Sigmoid colon (tissue), 7 donors: ENCODE data around the gene PTPRU. TPM values are rescaled to one million over a fixed set of nuclear protein-coding genes. Genes with fewer than 3 reads are reported as not detected.

ENCODE experiments used
- DNase-seq: peaks from one replicate; pipeline ENCODE4 v3.0.0-alpha.2; 2019
- H3K27ac ChIP-seq, 4 donors: fragments of 200-600 bp; sonication (generic); one replicate each; pipeline ENCODE4 v1.5.1; 2016 to 2019; ENCODE audit warnings: mild to moderate bottlenecking in 1 of 4
- H3K27me3 ChIP-seq, 3 donors: fragments of 200-600 bp; sonication (generic); one replicate each; pipeline ENCODE4 v1.5.1; 2019; ENCODE audit warnings: mild to moderate bottlenecking in 1 of 3
- H3K36me3 ChIP-seq, 4 donors: fragments of 200-600 bp; sonication (generic); one replicate each; pipeline ENCODE4 v1.5.1; 2016 to 2019
- H3K4me1 ChIP-seq, 4 donors: fragments of 200-600 bp; sonication (generic); one replicate each; pipeline ENCODE4 v1.5.1; 2017 to 2019
- H3K4me3 ChIP-seq, 4 donors: fragments of 200-600 bp; sonication (generic); one replicate each; pipeline ENCODE4 v1.5.1; 2017 to 2019; ENCODE audit warnings: mild to moderate bottlenecking in 2 of 4, moderate library complexity in 1 of 4
- H3K9me3 ChIP-seq, 4 donors: fragments of 200-600 bp in 3 of 4; sonication (generic) in 3 of 4; one replicate each; pipeline versions ENCODE4 v1.5.1 to v1.6.1; 2013 to 2019
- EP300 ChIP-seq, 4 donors: sonication (generic); formaldehyde crosslinking; IDR thresholded peaks; one replicate each; pipeline ENCODE4 v1.6.1; 2017; ENCODE audit warnings: antibody characterized with exemption in 4 of 4
- POLR2A ChIP-seq, 2 donors: fragments of 450-650 bp; IDR thresholded peaks; one replicate each; pipeline ENCODE4 v1.6.1; 2016; ENCODE audit warnings: antibody characterized with exemption in 2 of 2, mild to moderate bottlenecking in 2 of 2, moderate library complexity in 2 of 2
- POLR2AphosphoS5 ChIP-seq, 4 donors: sonication (generic); formaldehyde crosslinking; IDR thresholded peaks; one replicate each; pipeline ENCODE4 v1.6.1; 2017; ENCODE audit warnings: antibody characterized with exemption in 4 of 4
- WGBS, 2 donors: extraction: QIAGEN DNeasy Blood & Tissue Kit; methylation state at CpG; one replicate each; pipeline ENCODE4 v1.1.7; 2013; 5-methylcytosine and 5-hydroxymethylcytosine counted together
- intact Hi-C: fragments of 100-400 bp; cut with DNase I; formaldehyde crosslinking; loops from one replicate; pipeline ENCODE4 v1.15.1; 2023
- polyA plus RNA-seq, 3 donors: library from polyadenylated mRNA; stranded (reverse); fragments of 200-250 nt; gene quantifications; one replicate each; pipeline ENCODE4 v1.2.3, GENCODE V29; 2013
- total RNA-seq, 4 donors: library from RNA; depleted of rRNA; stranded (reverse); fragments of >200 nt; gene quantifications; one replicate each; pipeline ENCODE4 v1.1.0, GENCODE V29; 2016
- TF ChIP-seq, protein P1 (sequence below), 4 experiments: fragments of 450-650 bp in 3 of 4; fragments of 200-600 bp in 1 of 4; IDR thresholded peaks; one replicate each; pipeline ENCODE4 v1.5.1; 2016 to 2019; ENCODE audit warnings: antibody characterized with exemption in 4 of 4, mild to moderate bottlenecking in 3 of 4, moderate library complexity in 2 of 4
- donor health status: healthy with polysubstance abuse.
- donor health status: Bipolar disorder and iron deficiency.
- donor health status: healthy.

The PTPRU gene
- total and polyA plus RNA-seq, 7 donors = 0.92 to 35.7 (median 8.2) TPM

GRCh38 chr1:29355375-29355774 is 119.1 kb downstream of the PTPRU start:
- H3K27me3 ChIP-seq = peaks cover 0 to 12% (median 0%) of the 10 kb centered on the region in 3 donors
- DNase-seq = no peak
- TF ChIP-seq, protein P1, sequence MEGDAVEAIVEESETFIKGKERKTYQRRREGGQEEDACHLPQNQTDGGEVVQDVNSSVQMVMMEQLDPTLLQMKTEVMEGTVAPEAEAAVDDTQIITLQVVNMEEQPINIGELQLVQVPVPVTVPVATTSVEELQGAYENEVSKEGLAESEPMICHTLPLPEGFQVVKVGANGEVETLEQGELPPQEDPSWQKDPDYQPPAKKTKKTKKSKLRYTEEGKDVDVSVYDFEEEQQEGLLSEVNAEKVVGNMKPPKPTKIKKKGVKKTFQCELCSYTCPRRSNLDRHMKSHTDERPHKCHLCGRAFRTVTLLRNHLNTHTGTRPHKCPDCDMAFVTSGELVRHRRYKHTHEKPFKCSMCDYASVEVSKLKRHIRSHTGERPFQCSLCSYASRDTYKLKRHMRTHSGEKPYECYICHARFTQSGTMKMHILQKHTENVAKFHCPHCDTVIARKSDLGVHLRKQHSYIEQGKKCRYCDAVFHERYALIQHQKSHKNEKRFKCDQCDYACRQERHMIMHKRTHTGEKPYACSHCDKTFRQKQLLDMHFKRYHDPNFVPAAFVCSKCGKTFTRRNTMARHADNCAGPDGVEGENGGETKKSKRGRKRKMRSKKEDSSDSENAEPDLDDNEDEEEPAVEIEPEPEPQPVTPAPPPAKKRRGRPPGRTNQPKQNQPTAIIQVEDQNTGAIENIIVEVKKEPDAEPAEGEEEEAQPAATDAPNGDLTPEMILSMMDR (IDR thresholded peaks at IDR 0.05) = no peak
- no peak for TF ChIP-seq POLR2AphosphoS5 (IDR thresholded peaks at IDR 0.05)
- TF ChIP-seq POLR2A (IDR thresholded peaks at IDR 0.05) = no peak
- no peak for TF ChIP-seq EP300 (IDR thresholded peaks at IDR 0.05)
- H3K27ac ChIP-seq = no peak overlapping the region
- H3K9me3 ChIP-seq = no peaks in the 10 kb centered on the region
- H3K4me3 ChIP-seq = no peak overlapping the region
- intact Hi-C loops = no loop called here
- H3K4me1 ChIP-seq = no peaks in the 10 kb centered on the region
- WGBS, 2 donors = 73 to 86% methylated on average over 6 of the region's 6 CpGs
- no peaks in the 10 kb centered on the region for H3K36me3 ChIP-seq

DNA sequence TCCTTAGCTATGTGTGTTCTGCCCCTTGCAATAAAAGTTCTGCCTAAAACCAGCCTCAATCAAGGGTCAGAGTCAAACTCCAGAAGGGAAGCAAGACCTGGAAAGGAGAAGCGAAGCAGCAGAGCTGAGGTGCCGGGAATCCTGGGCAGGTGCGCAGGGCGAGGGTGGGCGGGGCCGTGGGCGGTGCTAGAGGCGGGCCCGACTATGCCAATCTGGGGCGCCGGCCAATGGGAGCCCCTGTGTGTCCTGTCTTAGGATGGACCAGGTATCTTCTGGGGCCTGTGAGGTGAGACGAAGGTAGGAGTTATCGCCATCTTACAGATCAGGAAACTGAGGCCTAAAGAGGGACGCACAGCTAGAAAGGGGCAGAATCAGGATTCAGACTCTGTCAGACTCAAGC is 120.3 kb downstream of the PTPRU start:
- 32 to 51% methylated on average over 14 of the region's 14 CpGs for WGBS, 2 donors
- no peak for TF ChIP-seq POLR2A (IDR thresholded peaks at IDR 0.05)
- TF ChIP-seq POLR2AphosphoS5 (IDR thresholded peaks at IDR 0.05) = no peak
- no peak for TF ChIP-seq EP300 (IDR thresholded peaks at IDR 0.05)
- TF ChIP-seq, protein P1 (IDR thresholded peaks at IDR 0.05) = no peak
- Histone ChIP-seq H3K27ac (no peak overlapping the region), H3K4me1 (no peaks in the 10 kb centered on the region), H3K27me3 (peaks cover 0 to 24% (median 0%) of the 10 kb centered on the region in 3 donors), H3K36me3 (no peaks in the 10 kb centered on the region), H3K4me3 (no peak overlapping the region), H3K9me3 (no peaks in the 10 kb centered on the region)
- DNase-seq = no peak
- intact Hi-C loops = no loop called here

DNA sequence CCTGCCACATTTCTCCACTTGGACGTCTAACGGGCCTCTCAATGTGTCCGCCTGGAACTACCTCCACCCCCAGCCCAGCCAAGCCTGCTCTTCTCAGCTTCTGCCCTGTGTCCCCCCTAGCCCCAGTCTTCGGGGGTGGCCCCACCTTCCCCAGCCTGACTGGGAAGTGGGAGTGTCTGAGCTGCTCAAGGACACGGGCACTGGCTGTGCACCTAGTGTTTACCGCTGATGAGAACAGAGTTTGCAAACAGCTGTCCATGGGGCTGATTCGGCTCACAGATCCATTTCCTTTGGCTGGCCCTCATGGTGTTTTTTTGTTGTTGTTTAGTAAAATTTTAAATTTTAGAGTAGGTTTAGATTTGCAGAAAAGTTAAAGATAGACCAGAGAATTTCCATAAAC is 121.1 kb downstream of the PTPRU start:
- Histone ChIP-seq H3K4me3 (no peak overlapping the region), H3K36me3 (no peaks in the 10 kb centered on the region), H3K9me3 (no peaks in the 10 kb centered on the region), H3K27me3 (peaks cover 0 to 24% (median 0%) of the 10 kb centered on the region in 3 donors), H3K27ac (no peak overlapping the region), H3K4me1 (no peaks in the 10 kb centered on the region)
- intact Hi-C loops = no loop called here
- WGBS, 2 donors = 54 to 64% methylated on average over 7 of the region's 7 CpGs
- no peak for TF ChIP-seq POLR2AphosphoS5 (IDR thresholded peaks at IDR 0.05)
- TF ChIP-seq, protein P1 (IDR thresholded peaks at IDR 0.05) = no peak
- TF ChIP-seq EP300 (IDR thresholded peaks at IDR 0.05) = no peak
- TF ChIP-seq POLR2A (IDR thresholded peaks at IDR 0.05) = no peak
- no peak for DNase-seq

GRCh38 chr1:29358183-29358582 is 121.9 kb downstream of the PTPRU start:
- peaks cover 0 to 24% (median 0%) of the 10 kb centered on the region in 3 donors for H3K27me3 ChIP-seq
- H3K27ac ChIP-seq = no peak overlapping the region
- H3K9me3 ChIP-seq = no peaks in the 10 kb centered on the region
- no peaks in the 10 kb centered on the region for H3K4me1 ChIP-seq
- DNase-seq = no peak
- 84 to 88% methylated on average over 6 of the region's 6 CpGs for WGBS, 2 donors
- H3K4me3 ChIP-seq = no peak overlapping the region
- TF ChIP-seq, protein P1 (IDR thresholded peaks at IDR 0.05) = no peak
- TF ChIP-seq EP300 (IDR thresholded peaks at IDR 0.05) (no peak), POLR2AphosphoS5 (IDR thresholded peaks at IDR 0.05) (no peak)
- H3K36me3 ChIP-seq = no peaks in the 10 kb centered on the region
- intact Hi-C loops = no loop called here

DNA sequence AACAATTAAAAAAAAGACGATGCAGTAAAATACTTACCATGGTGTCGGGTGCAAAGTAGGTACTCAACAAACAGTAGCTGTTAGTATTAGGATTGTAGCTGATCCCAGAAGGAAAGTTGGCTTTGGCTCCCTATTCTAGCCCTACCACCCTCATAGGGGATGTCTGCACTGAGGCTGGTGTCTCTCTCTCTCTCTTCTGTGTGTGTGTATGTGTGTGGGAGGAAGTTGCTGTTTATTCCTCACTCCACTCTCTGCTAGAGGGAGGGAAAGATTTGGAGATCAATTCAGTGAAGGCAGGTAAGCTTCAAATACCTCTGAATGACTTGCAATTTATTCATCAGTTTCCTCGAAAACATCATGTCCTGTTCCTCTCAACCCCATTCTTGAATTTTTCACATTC is 124.4 kb downstream of the PTPRU start:
- no peak overlapping the region for H3K4me3 ChIP-seq
- H3K36me3 ChIP-seq = no peaks in the 10 kb centered on the region
- no peak for DNase-seq
- peaks cover 0 to 24% (median 0%) of the 10 kb centered on the region in 3 donors for H3K27me3 ChIP-seq
- no peak overlapping the region for H3K27ac ChIP-seq
- WGBS, 2 donors = 86 to 92% methylated on average over 3 of the region's 3 CpGs
- no peaks in the 10 kb centered on the region for H3K4me1 ChIP-seq
- TF ChIP-seq EP300 (IDR thresholded peaks at IDR 0.05) (no peak), POLR2AphosphoS5 (IDR thresholded peaks at IDR 0.05) (no peak), POLR2A (IDR thresholded peaks at IDR 0.05) (no peak)
- TF ChIP-seq, protein P1 (IDR thresholded peaks at IDR 0.05) = no peak
- intact Hi-C loops = no loop called here
- H3K9me3 ChIP-seq = no peaks in the 10 kb centered on the region
